A673 (cell line): ENCODE data around the gene CDC42BPB. TPM values are rescaled to one million over a fixed set of nuclear protein-coding genes. Genes with fewer than 3 reads are reported as not detected.

Experiments used
- BruUV-seq: library from RNA; stranded (reverse); fragments of 400-500 nt; replicated peaks from 2 replicates; lab custom pipeline; 2021; lab: Mats Ljungman, UMichigan
- CTCF ChIA-PET: fragments of 300-600 bp; sonication (Branson Sonifier 250); formaldehyde crosslinking; loops from one replicate; lab custom pipeline; 2022; ENCODE audit warnings: antibody characterized with exemption; lab: Charles Lee
- POLR2A ChIA-PET: fragments of 300-600 bp; sonication (Branson Sonifier 250); formaldehyde crosslinking; loops from one replicate; lab custom pipeline; 2022; ENCODE audit warnings: antibody characterized with exemption; ENCODE audit not compliant: low non-redundant PET; lab: Charles Lee
- DNase-seq: peaks from one replicate; pipeline ENCODE4 v3.0.0-alpha.2; 2015; ENCODE audit warnings: low spot score
- H3K27ac ChIP-seq: fragments of 200-600 bp; sonication (generic); 2 replicates; pipeline ENCODE4 v1.5.1; 2016; ENCODE audit warnings: mixed run types, low read depth, mild to moderate bottlenecking, mixed read lengths, antibody characterized with exemption, low read length; ENCODE audit not compliant: poor library complexity, severe bottlenecking
- H3K27me3 ChIP-seq: fragments of 200-600 bp; sonication (generic); replicated peaks from 2 replicates; pipeline ENCODE4 v1.6.1; 2017; ENCODE audit warnings: mixed run types, low read depth, mild to moderate bottlenecking, mixed read lengths, antibody characterized with exemption, low read length; ENCODE audit not compliant: insufficient read depth, poor library complexity
- H3K36me3 ChIP-seq: fragments of 200-600 bp; sonication (generic); 2 replicates; pipeline ENCODE4 v1.6.1; 2016; ENCODE audit warnings: mixed run types, mild to moderate bottlenecking, mixed read lengths, antibody characterized with exemption, low read length; ENCODE audit not compliant: insufficient read depth, poor library complexity, severe bottlenecking
- H3K4me1 ChIP-seq: fragments of 200-600 bp; sonication (generic); 2 replicates; pipeline ENCODE4 v1.6.1; 2017; ENCODE audit warnings: mixed run types, mild to moderate bottlenecking, mixed read lengths, antibody characterized with exemption, low read length; ENCODE audit not compliant: insufficient read depth, poor library complexity, severe bottlenecking
- H3K4me3 ChIP-seq: fragments of 200-600 bp; sonication (generic); 2 replicates; pipeline ENCODE4 v1.5.1; 2016; ENCODE audit warnings: low read depth, mixed run types, mild to moderate bottlenecking, mixed read lengths, low read length; ENCODE audit not compliant: poor library complexity, severe bottlenecking
- H3K9me3 ChIP-seq: fragments of 200-600 bp; sonication (generic); 2 replicates; pipeline ENCODE4 v1.6.1; 2016; ENCODE audit warnings: mixed run types, low read depth, mild to moderate bottlenecking, mixed read lengths, antibody characterized with exemption, low read length; ENCODE audit not compliant: poor library complexity, severe bottlenecking
- EZH2 ChIP-seq: fragments of 200-600 bp; sonication (generic); IDR thresholded peaks from 2 replicates; pipeline ENCODE4 v1.6.1; 2017; ENCODE audit warnings: borderline replicate concordance, low read depth, mild to moderate bottlenecking, mixed read lengths, antibody characterized with exemption, low read length; ENCODE audit not compliant: poor library complexity, severe bottlenecking
- intact Hi-C: fragments of 100-400 bp; cut with micrococcal nuclease; formaldehyde crosslinking; loops from one replicate; pipeline ENCODE4 v1.10.0; 2022; ENCODE audit not compliant: unreplicated experiment
- total RNA-seq: library from RNA; stranded (reverse); gene quantifications from 2 replicates; pipeline ENCODE4 v1.2.3, GENCODE V29; 2021
- TF ChIP-seq, protein P1 (sequence below): fragments of 300-800, 200-600 bp; sonication (generic); conservative IDR thresholded peaks from 2 replicates; pipeline ENCODE4 v1.5.1; 2017; ENCODE audit warnings: low read depth, mild to moderate bottlenecking, antibody characterized with exemption, low read length, moderate library complexity, mixed read lengths

The CDC42BPB gene
- total RNA-seq, 1 experiment from 2014 or later: 103 TPM

DNA sequence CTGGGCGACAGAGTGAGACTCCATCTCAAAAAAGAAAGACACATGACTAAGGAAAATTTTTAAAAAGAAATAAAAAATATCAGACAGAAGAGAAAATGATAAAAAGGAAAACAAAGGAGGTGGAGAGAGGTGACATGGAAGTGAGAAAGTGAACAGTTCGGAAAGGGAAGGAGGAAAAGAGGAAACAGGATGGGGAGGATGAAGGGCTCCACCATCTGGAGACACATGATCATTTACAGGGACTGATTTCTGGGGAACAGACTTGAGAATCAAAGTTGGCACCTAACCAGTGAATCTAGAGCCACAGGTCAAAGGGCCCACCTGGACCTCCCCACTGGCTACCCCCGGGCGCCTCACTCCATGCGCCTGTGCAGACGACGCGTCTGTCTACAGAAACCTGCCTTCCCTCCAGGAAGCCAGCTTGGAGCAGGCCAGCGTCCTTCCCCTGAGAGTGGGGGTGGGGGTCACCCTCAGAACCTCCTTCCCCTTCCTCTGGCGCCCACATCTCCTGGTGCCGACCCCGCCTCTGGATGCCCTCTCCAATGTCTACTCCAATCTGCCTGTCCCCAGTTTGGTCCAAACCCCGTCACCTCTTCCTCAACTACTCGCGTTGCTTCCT, 74.4 kb downstream of the CDC42BPB start:
- peaks cover 36% of the 10 kb centered on the region for H3K36me3 ChIP-seq
- CTCF ChIA-PET: no interaction called here
- no TSS peak for BruUV-seq

DNA sequence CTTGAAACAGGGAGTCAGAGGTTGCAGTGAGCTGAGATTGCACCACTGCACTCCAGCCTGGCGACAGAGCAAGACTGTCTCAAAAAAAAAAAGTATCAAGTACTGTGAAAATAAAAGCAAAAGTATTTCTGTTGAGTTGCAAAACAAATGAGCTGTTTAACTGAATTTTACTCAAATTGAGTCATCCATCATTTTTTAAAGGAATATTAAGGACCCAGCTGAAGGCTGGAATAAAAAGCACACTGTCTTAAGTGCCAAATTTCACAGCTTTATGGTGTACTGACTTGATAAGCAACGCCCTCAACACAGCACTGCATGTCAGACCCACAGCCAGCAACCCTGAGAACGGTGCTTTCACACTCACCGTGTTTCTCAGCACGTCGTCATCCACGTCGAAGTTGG, 76.9 kb downstream of the CDC42BPB start:
- CTCF ChIA-PET: no interaction called here
- POLR2A ChIA-PET: no interaction called here
- intact Hi-C loops: no loop called here
- no peaks in the 10 kb centered on the region for H3K27me3 ChIP-seq
- H3K36me3 ChIP-seq: peaks cover 43% of the 10 kb centered on the region
- no peaks in the 10 kb centered on the region for H3K9me3 ChIP-seq
- no TSS peak for BruUV-seq
- DNase-seq: no peak
- no peaks in the 10 kb centered on the region for H3K4me1 ChIP-seq
- H3K27ac ChIP-seq: no peak overlapping the region
- no peak overlapping the region for H3K4me3 ChIP-seq
- no peak for TF ChIP-seq EZH2
- TF ChIP-seq, protein P1, sequence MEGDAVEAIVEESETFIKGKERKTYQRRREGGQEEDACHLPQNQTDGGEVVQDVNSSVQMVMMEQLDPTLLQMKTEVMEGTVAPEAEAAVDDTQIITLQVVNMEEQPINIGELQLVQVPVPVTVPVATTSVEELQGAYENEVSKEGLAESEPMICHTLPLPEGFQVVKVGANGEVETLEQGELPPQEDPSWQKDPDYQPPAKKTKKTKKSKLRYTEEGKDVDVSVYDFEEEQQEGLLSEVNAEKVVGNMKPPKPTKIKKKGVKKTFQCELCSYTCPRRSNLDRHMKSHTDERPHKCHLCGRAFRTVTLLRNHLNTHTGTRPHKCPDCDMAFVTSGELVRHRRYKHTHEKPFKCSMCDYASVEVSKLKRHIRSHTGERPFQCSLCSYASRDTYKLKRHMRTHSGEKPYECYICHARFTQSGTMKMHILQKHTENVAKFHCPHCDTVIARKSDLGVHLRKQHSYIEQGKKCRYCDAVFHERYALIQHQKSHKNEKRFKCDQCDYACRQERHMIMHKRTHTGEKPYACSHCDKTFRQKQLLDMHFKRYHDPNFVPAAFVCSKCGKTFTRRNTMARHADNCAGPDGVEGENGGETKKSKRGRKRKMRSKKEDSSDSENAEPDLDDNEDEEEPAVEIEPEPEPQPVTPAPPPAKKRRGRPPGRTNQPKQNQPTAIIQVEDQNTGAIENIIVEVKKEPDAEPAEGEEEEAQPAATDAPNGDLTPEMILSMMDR: no peak

More for the DNA sequence above, 74.4 kb downstream of the CDC42BPB start:
- H3K27ac ChIP-seq: no peak overlapping the region
- no peak overlapping the region for H3K4me3 ChIP-seq
- H3K27me3 ChIP-seq: no peaks in the 10 kb centered on the region
- no peaks in the 10 kb centered on the region for H3K4me1 ChIP-seq
- peaks cover 3% of the 10 kb centered on the region for H3K9me3 ChIP-seq
- intact Hi-C loops: no loop called here
- DNase-seq: no peak
- TF ChIP-seq, protein P1: 0 out of 2 replicates have a peak, but pooled peaks have one; percentile 29
- TF ChIP-seq EZH2: no peak
- POLR2A ChIA-PET: no interaction called here

DNA sequence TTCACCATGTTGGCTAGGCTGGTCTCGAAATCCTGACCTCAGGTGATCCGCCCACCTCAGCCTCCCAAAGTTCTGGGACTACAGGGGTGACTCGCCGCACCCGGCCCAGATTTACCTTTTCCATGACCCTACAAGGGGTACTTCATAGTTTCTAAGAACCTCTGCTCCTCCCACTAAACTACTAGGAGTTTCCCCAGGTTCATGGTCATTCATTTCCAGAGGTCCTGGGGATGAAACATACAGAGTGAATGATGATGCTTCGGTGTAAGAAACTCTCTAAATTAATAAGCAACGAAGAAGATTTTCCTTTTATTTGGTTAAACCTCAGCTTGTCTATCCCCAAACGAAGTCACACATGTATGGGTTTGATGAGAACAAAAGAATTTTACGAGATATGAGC, 77.9 kb downstream of the CDC42BPB start:
- H3K27ac ChIP-seq: no peak overlapping the region
- DNase-seq: no peak
- no TSS peak for BruUV-seq
- CTCF ChIA-PET: no interaction called here
- H3K36me3 ChIP-seq: peaks cover 44% of the 10 kb centered on the region
- no peaks in the 10 kb centered on the region for H3K9me3 ChIP-seq
- H3K27me3 ChIP-seq: no peaks in the 10 kb centered on the region
- H3K4me1 ChIP-seq: no peaks in the 10 kb centered on the region
- H3K4me3 ChIP-seq: no peak overlapping the region
- POLR2A ChIA-PET: no interaction called here
- intact Hi-C loops: no loop called here
- TF ChIP-seq EZH2: no peak
- TF ChIP-seq, protein P1: no peak
